Stimulated activated naive CD8-positive, alpha-beta T cell treated with anti-CD3 and anti-CD28 coated beads, Interleukin-15, Interleukin-2, amounts not matched to agents 100 U/mL and 50 U/mL, for 24 hours (primary cell): ENCODE data around the gene ALOX12B.
"Not testable (repeated sequence)": the region's sequence is repeated elsewhere in the genome, so short reads cannot be mapped to it uniquely, and the experiment has no call there.

Experiments
- ATAC-seq: fragments of 150-1000 bp; cut with Tn5 transposase; one replicate; pipeline ENCODE4 v1.10.0; 2021
- DNase-seq: peaks from one replicate; pipeline ENCODE4 v3.0.0; 2021

ALOX12B gene

DNA sequence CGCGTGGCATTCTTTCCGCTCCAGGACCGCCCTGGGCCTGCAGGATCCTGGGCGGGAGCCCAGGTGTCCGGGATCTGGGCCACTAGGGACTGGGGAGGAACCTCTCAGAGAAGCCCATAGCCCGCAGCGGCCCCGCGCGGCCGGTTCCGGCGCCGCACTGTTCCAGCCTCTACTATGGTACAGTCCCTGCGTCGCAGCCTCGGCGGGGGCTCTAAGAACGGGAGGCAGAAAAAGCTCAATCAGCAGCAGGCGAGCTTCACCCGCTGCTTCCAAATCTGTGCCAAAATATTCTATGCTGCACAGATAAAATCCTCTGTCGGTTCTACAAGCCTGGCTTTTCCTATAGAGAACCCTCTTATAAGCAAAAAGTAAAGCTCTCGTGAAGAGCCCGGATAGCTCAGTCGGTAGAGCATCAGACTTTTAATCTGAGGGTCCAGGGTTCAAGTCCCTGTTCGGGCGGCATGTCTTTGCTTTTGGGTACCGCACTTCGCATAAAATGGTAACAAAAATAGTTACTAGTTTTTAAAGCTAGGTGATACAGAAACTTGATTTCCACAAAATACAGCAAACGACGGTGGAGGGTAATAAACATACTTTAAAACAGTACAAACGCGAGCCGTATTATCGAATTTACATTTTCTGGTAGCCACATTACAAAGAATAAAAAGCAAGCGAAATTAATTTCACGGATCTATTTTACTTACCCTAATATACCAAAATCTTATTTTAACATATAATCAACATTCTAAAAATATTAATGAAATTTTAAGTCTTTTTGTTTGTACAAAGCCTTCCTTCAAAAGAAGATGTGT, 31.5 kb upstream of the ALOX12B start:
- ATAC-seq (peak; percentile 57), DNase-seq (peak; percentile 92)

DNA sequence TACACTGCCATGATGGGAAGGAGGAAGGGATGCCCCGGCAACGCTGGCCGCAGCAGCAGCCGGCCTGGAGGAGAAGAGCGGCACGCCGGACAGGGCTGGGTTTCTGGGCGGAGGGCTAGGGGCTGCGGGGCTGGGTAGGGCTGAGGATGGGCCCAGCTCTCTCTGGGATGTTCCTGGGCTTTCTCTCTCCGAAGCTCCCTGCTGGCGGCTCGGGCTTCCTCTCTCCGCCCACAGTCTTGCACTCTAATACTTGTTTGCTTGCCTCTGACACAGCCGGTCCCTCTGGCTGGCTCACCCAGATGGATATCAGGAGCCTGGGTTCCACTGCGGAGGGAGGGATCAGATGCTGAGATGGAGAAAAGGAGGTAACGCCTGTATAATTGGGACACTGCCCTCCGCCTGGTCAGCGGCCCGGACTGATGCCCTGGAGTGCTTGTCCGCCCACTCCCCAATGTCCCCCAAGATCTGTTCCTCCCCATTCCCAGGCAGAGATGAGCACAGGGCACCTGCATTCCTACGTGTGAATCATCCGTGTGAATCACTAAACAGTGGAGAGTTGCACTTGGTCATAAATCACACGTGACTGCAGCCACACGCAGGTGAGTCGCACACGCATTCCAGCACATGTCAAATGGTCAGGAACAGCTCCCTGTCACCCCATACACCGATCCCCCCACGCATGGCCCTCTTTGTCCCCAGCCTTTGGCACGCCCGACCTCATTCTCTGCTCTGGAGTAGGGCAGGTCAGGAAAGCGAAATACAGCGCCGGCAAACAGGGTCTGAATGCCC, 30.7 kb upstream of the ALOX12B start, which contains the start of gene ALOXE3:
TSS of gene ALOXE3 (minus strand) at position 535 of the 789 bp plus-strand sequence. CDS start at position 11, 524 bp downstream.
- DNase-seq (no peak), ATAC-seq (no peak)

DNA sequence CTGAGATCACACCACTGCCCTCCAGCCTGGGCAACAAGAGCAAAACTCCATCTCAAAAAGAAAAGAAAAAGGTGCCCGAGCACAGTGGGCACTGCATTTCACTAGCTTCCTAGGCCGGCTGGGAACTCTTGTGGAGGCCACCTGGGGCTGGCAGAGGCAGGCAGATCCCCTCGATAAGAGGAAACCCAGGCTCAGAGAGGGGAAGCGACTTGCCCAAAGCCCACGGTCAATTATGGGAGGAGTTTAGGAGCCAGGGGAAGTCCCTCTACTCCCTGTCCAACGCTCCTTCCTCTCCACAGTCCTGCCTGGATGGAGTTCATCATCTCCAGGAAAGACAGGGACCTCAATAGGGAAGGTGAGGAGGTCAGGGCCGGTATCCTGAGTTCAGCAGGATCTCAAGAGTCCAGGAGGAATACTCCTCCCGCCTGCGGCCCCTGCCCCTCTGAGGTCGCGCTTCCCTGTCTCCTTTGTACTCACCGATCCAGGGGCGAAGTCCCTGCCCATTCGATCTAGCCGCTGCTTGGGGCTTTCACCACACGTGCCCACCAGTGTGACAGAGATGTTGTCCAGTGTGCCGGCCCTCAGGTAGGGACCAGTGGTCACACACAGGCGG, 30.0 kb upstream of the ALOX12B start:
- ATAC-seq (no peak), DNase-seq (no peak)

DNA sequence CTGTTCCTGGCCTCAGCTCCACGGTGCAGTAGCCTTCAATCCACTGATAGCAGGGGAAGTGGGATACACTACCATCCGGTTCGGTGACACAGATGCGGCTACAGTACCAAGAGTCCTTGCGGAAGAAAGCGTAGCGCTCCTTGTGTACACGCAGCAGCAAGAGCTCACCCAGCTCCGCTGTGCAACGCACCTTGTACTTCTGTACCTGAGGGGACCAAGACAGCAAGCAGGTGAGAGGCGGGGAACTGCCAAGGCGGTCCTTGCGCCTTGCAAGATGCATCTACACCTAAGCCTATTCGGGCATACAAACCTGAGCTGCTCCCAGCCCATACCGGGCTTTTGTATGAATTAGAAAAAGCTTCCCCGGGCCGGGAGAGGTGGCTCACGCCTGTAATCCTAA, 29.3 kb upstream of the ALOX12B start:
- ATAC-seq (no peak), DNase-seq (no peak)

DNA sequence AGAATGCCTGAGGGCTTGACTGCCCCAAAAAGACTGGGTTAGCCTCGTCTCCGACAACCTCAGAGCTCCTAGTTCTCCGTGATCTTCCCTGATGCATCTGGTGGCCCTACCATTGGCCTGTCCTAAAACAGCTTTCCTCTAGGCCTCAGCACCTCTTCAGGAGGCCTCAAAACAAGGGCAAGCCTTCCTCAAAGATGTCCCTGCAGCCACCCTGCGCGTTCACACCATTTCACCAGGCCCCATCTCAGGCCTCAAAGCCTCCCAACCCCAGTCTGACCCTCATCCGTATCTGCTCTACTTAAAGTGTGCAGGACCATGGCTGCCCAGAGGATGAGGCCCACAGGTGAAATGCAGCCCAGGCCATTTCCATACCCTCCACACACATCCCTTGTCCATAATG, 23.4 kb upstream of the ALOX12B start:
- ATAC-seq (no peak), DNase-seq (no peak)

DNA sequence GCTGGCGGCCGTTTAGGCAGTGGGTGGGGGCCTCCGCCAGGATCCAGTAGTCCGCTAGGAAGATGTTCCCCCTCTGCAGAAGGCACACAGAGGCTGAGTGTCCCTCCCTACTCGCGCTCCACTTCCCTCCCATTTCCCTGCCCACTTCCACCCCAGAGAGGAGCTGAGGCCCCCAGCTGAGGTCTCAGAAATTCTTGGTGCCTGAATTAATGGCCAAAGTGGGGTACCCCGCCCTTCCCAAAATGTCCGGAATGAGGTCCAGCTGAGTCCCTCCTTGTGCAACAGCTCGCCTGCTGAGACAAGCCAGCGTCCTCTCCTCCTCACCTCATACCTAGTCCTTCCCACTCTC, 22.9 kb upstream of the ALOX12B start:
- ATAC-seq (no peak), DNase-seq (no peak)

DNA sequence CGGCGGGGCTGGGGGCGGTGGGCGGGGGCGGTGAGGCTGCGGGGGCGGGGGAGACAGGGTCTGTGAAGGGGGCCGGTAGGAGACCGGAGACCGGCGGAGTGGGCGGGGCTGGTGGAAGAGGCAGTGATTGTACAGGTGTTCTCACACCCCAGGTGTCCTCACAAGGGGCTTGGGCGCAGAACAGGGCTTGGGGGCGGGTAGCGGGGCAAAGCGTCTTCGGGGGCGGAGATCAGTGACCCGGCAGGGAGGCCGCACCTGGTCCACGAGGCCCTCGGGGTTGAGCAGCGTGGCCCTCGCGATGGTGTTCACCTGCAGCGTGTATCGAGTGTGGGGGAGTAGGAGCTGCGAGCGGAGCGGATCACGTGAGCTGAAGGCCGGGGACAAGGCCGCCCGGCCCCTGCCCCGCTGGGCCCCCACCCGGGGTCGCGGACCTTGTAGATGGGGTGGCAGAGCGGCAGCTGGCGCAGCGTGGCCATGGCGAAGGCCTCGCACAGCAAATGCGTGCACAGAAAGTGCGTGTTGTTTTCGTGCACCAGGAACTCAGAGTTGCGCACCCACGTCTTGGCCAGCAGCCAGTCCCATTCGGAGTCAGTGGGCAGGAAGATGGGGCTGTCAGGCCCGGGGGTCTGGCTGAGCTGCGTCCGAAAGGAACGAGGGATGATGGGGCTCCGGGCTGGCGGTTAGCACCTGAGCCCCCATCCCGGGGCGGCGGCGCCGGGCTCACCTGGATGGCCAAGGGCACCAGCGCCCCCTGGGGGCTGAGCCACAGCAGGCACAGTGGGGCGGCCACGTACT, 22.3 kb upstream of the ALOX12B start:
- peak; percentile 86 for DNase-seq
- peak; percentile 87 for ATAC-seq

DNA sequence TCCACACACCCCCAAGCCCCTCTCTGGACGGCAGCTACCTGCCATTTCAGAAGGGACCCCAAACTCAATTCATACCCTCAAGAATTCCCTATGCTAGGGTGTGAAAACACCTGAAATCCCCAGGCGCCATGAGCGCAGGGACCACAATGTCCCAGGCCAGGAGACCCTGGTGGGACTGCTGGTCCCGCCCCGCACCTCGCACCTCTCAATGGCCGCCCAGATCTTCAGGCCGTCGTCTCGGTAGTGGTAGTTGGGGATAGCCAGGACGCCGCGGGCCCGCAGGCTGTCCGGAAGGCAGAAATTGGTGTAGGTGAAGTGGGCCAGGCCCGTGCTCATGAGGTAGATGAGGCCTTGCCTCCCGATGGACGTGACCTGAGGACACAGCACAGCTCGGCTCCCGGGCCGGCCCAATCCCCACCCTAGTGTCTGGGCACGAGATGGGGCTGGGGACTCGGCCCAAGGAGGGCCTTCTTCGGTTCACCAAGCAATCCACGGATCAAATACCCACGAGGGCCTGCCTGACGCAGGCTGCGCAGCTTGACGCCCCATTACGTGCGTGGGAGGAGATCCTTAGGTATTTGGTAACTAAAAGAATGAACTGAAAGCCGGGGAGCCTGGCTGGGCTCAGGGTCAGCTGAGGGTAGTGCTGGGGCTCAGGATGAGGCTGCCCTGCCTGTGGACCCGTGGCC, 21.6 kb upstream of the ALOX12B start:
- DNase-seq: no peak
- no peak for ATAC-seq

DNA sequence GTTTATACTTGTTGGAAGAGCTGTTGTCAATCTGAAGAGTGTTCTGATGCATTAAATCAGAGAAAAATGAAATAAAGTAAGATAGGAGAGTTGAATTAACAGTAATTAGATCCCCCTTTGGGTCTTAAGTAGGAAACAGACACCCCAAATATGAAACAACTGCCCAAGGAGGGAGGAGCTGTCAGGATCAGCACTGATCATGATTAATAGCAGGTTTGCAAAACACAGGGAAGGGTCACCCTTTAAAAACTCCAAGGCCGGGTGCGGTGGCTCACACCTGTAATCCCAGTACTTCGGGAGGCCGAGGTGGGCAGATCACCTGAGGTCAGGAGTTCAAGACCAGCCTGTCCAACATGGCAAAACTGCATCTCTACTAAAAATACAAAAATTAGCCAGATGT, 19.5 kb upstream of the ALOX12B start:
- not testable (repeated sequence) for ATAC-seq, DNase-seq

DNA sequence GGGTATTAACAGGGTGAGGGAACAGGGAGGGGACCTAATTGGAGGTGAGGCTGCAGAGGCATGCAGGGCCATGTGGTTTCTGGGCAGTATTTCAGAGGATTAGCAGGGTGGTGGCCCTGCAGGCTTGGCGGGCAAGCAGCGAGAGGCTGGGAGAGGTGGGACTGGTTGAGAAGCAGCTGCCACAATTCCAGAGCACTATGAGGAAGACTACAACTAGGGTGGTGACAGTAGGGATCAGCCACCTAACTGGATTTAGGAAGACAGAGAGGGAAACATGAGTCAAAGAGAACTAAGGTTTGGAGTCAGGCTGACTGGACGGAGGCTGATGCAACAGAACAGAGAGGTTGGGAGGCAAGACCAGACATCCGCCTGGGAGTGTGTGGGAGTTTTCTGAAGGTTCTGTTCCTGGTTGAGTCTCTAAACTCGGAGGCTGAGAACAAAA, 18.5 kb upstream of the ALOX12B start:
- DNase-seq (no peak), ATAC-seq (no peak)

DNA sequence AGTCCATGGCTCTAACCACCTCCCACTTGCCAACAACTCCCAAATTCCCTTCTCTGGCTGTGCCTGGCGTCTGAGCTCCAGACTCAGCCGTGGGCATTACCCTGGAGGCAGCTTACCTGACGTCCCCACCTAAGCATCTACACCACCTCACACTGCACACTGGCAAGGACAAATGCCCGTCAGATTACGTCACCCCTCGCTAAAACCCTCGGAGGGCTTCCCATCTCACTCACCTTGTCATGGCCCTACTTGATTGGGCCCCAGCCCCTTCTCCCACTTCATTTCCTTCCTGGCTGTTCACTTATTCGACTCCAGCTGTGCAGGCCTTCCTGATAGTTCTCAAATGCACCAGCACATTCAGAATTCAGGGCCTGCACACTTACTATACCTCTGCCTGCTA, 17.4 kb upstream of the ALOX12B start:
- no peak for ATAC-seq
- DNase-seq: no peak

DNA sequence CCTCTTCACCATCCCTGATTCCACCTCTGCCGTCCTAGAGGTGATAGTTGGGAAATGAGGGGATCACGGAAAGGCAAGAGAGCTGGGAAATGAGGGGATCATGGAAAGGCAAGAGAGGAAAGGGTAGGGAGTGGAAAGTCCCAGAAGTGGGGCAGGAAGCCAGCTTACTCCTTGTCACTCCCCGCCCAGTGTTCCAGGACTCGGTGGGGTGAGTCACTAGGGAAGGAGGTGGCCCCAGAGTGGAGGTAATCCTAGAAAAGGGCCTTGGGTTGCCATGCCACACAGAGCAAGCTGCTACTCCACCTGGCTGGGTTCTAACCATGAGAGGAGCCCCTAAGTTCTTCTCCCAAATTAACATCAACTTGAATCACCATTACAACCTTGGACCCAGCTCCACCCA, 16.0 kb upstream of the ALOX12B start:
- DNase-seq: no peak
- no peak for ATAC-seq

DNA sequence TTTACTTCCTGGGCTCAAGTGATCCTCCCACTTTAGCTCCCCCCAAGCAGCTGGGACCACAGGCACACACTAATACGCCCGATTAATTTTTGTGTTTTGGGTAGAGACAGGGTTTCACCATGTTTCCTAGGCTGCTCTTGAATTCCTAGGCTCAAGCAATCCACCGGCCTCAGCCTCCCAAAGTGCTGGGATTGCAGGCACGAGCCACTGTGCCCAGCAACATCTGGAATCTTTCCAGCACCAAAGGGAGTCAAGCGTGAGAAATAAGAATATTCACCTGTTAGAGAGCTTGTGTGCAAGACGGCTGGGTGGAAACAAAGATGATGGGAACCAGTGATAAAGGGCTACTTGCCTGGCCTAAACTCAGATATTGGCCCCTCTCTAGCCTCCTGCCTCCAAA, 14.2 kb upstream of the ALOX12B start:
- ATAC-seq: no peak

DNA sequence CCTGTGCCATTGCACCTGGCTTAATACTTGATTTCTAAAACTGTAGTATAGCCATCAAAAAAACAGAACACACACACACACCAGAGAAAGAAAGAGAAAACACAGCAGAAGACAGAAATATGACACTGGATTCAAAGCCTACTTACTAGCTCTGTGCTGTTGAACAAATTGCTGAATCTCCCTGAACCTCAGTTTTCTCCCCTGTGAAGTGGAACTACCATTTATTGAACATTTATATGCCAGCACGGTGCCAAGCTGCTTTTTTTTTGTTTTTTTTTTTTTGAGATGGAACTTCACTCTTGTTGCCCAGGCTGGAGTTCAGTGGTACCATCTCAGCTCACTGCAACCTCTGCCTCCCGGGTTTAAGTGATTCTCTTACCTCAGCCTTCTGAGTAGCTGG, 13.2 kb upstream of the ALOX12B start:
- ATAC-seq (no peak), DNase-seq (no peak)

More for the DNA sequence above, 14.2 kb upstream of the ALOX12B start:
- DNase-seq: no peak

DNA sequence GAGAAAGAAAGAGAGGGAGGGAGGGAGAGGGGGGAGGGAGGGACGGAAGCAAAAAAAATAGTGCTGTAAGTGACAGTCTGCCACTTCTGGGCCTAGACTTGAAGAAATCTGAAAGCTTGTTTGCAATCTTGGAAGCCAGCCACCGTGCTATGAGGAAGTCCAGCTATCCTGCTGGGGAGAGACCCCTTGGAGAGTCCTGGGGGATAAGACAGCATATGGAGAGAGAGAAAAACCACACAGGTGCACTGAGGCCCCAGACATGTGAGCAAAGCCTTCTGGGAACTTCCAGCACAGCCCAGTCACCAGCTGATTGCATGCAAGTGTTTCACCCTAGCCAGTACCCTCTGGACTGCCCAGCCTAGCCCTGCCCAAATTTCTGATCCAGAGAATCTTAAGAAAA, 12.6 kb upstream of the ALOX12B start:
- ATAC-seq: no peak
- DNase-seq: no peak

DNA sequence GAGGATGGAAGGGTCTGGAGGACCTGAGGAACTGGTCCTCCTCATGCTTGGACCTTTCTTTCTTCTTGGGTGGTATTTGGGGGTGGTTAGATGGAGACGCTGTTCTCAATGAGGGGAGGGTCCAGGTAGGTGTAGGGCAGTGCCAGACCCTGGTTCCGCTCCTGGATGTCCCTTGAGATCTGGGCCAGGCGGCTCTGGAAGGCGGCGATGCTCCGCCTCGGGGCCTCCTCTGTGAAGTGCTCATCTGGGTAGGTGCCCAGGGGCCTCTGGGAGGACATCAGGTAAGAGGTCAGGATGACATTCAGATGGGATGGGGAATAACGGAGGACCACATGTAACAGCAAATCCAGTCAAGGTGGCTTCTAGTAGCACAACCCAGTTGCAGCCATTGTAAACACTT, 9.0 kb upstream of the ALOX12B start:
- DNase-seq (no peak), ATAC-seq (no peak)

DNA sequence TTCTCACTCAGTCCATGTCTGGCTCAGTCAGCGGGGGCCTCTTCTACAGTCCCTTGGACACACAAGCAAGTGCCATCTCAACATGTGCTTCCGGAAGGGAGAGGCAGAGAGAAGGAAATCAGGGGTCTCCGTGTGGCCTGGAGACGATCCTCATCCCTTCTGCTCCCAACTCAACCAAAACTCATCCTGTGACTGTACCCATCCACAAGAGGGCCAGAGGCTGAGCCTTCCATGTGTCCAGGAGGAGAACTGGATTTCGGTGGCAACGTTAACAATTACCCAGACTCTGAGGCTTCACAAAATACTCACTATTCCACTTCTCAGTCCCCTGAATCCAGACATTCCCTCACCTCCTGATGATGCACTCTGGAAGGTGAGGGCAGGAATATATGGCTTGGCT, 7.8 kb upstream of the ALOX12B start:
- ATAC-seq (no peak), DNase-seq (no peak)

DNA sequence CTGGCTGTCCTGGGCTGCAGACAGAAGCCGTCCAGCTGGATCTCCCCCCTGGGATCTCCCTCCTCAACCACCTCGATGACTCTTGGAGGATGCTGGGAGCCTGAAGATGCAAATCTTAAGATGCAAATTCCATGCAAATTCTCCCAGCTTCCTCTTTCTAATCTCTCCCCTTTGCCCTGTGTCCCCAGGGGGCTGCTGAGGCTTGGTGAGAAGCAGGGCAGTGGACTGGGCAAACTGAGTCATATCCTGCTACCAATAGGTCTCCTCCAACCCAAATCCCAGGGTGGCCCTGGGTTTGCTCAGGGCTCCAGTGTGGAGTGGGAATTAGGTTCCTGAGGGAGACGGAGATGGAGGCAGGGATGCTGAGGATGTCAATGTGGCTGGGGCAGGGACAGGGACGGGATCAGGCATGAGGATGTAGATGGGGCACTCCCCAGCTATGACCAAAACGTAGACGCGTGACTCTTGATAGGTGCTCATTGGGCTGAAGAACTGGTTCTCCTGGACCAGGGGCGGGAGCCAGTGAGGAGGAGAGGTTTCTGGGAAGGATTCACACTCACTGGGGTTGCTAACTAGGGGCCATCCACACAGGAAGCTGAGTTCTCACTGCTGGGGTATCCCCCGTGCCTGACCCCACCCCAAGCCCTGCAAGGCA, 3.6 kb upstream of the ALOX12B start:
- ATAC-seq (no peak), DNase-seq (no peak)

DNA sequence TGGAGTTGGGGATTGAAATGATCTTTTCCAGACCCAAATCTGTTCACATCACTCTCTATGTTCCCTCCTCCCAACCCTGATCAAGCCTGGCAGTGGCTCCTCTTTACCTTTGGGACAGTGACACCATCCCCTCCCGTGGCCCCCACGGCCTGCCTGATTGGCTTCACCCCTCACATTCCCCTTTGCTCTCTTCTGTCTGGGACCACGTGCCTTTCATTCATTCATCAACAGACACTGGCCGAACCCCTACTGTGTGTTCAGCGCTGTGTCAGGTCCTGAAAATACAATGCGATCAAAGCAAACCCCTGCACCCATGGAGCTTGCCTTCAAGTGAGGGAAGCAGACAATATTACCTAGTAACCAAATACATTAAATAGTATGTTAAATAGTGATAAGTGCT, 2.2 kb upstream of the ALOX12B start:
- ATAC-seq: no peak
- DNase-seq: no peak

DNA sequence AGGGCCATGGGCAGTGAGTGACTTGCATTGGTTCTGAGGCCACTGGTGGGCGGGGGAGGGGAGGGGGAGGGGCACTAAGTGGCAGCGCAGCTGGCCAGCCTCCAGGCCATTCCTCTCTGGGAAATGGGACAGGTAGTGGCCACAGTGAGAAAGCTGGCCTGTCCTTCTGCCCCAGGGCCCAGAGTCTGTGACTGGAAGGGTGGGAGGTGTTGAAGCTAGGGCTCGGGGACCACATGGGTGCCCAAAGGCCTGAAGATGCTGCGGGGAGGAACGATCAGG, 375 bp upstream of the ALOX12B start:
- ATAC-seq (no peak), DNase-seq (no peak)

DNA sequence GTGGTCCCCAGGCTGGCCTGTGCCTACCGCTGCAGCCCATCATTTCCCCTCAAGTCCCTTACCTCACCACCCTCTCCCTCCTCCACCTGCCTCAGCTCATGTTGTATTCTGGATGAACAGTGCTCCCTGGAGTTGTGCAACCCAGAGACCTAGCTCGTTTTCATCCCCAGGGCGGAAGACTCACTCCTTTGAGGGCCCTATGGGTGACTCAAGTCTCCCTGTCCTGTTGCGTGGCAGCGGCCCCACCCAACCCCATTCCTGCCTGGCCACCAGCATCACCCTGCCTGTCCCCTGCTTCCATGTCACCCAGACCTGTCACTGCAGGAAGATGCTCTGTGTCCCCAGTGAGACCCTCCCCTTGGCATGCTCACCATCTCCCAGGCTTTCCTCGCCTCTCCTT, 3.3 kb downstream of the ALOX12B start:
- no peak for ATAC-seq
- no peak for DNase-seq
